Mucosa of descending colon (tissue), 3 donors: ENCODE results near the gene COL24A1. TPM values are rescaled to one million over a fixed set of nuclear protein-coding genes. Genes with fewer than 3 reads are reported as not detected.

Experiments
- ATAC-seq: fragments of 200-7000 bp; cut with Tn5 transposase; one replicate; pipeline ENCODE4 v1.9.1; 2020; ENCODE audit warnings: mild to moderate bottlenecking, moderate library complexity
- DNase-seq, 3 donors: peaks; one replicate each; pipeline ENCODE4 v3.0.0-alpha.2; 2020
- H3K36me3 ChIP-seq: fragments of 200-600 bp; one replicate; pipeline ENCODE4 v1.8.0; 2021; ENCODE audit warnings: low read depth, mild to moderate bottlenecking
- H3K4me1 ChIP-seq: fragments of 200-600 bp; one replicate; pipeline ENCODE4 v1.8.0; 2021; ENCODE audit warnings: low read depth, mild to moderate bottlenecking
- H3K4me3 ChIP-seq: fragments of 200-600 bp; one replicate; pipeline ENCODE4 v1.8.0; 2021; ENCODE audit warnings: mild to moderate bottlenecking
- H3K9me3 ChIP-seq: fragments of 200-600 bp; one replicate; pipeline ENCODE4 v1.8.0; 2021; ENCODE audit warnings: mild to moderate bottlenecking
- intact Hi-C, 2 donors: fragments of 100-400 bp; cut with DNase I in 1 of 2; cut with micrococcal nuclease in 1 of 2; formaldehyde crosslinking; loops; one replicate each; pipeline versions ENCODE4 v1.11.0 to v1.11.1; 2022; cut with DNase I, micrococcal nuclease
- total RNA-seq, 3 donors: library from RNA; stranded (reverse); fragmentation: NEBNext Ultra II Directional in 2 of 3; extraction: Animal tissue kit (Norgen Biotek cat#: 25700) in 2 of 3; gene quantifications; one replicate each; pipeline versions ENCODE4 v1.2.1 to v1.2.4, GENCODE V29; 2021 to 2023
- TF ChIP-seq, protein P1 (sequence below): fragments of 200-600 bp; IDR thresholded peaks from one replicate; pipeline ENCODE4 v1.8.0; 2022; ENCODE audit warnings: antibody characterized with exemption, mild to moderate bottlenecking
- donor health status: DM: no; HTN: no; CAD: no; lungs with moderate emphysema.
- donor health status: DM: no; HTN: no; CAD: no.
- donor health status: DM: no; HTN: yes; CAD: no.

Gene COL24A1
- total RNA-seq, 3 donors from 2014 or later: 0.41 to 6.2 (median 1.1) TPM

DNA sequence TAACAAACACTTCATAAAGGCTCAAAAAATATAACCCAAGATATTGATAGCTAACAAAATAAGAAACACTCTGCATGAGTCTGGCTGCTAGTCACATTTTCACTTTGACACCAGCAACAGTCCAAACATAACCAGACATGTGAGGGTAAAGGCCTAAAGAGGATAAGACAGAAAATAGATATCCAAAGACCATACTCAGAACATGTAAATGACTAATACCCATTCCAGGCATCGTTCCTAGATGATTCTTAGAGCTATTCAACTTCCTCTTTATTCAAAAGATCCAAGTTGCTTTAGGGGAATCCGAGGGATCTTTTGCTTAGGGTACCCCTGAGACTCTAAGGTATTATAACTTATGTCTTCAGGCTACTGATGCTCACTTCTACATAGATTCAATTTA lies 5.1 kb downstream of the COL24A1 start:
- TF ChIP-seq, protein P1, sequence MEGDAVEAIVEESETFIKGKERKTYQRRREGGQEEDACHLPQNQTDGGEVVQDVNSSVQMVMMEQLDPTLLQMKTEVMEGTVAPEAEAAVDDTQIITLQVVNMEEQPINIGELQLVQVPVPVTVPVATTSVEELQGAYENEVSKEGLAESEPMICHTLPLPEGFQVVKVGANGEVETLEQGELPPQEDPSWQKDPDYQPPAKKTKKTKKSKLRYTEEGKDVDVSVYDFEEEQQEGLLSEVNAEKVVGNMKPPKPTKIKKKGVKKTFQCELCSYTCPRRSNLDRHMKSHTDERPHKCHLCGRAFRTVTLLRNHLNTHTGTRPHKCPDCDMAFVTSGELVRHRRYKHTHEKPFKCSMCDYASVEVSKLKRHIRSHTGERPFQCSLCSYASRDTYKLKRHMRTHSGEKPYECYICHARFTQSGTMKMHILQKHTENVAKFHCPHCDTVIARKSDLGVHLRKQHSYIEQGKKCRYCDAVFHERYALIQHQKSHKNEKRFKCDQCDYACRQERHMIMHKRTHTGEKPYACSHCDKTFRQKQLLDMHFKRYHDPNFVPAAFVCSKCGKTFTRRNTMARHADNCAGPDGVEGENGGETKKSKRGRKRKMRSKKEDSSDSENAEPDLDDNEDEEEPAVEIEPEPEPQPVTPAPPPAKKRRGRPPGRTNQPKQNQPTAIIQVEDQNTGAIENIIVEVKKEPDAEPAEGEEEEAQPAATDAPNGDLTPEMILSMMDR: no peak
- ATAC-seq (no peak), DNase-seq (no peak)
- peaks cover 5% of the 10 kb centered on the region for H3K4me1 ChIP-seq
- intact Hi-C loops: no loop called here
- no peaks in the 10 kb centered on the region for H3K9me3 ChIP-seq
- H3K4me3 ChIP-seq: no peak overlapping the region
- H3K36me3 ChIP-seq: no peaks in the 10 kb centered on the region

DNA sequence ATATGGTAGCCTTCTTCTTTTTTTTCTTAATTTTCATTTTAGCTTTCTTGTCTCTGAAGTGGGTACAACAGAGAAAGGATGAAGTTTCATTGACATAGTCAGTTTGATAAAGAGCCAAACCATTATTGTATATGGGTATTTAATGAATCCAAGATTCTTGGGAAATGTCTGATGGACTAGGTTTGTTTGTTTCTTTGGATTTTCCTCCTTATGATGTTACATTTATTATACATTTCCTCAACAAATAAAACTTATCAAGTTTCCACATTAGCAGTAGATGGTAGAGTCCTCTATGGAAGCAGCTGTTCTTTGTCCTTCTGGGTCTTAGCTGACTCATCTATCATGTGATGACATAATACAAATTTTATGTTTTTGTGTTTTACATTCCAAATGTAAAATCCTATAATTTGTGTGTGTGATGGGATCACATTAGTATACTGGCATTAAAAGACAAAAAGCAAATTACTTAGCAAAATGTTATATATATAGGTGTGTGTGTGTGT lies 6.0 kb downstream of the COL24A1 start:
- H3K4me1 ChIP-seq: peaks cover 5% of the 10 kb centered on the region
- ATAC-seq: no peak
- H3K9me3 ChIP-seq: no peaks in the 10 kb centered on the region
- TF ChIP-seq, protein P1: no peak
- H3K36me3 ChIP-seq: no peaks in the 10 kb centered on the region
- intact Hi-C loops: no loop called here
- no peak overlapping the region for H3K4me3 ChIP-seq
- DNase-seq: no peak

DNA sequence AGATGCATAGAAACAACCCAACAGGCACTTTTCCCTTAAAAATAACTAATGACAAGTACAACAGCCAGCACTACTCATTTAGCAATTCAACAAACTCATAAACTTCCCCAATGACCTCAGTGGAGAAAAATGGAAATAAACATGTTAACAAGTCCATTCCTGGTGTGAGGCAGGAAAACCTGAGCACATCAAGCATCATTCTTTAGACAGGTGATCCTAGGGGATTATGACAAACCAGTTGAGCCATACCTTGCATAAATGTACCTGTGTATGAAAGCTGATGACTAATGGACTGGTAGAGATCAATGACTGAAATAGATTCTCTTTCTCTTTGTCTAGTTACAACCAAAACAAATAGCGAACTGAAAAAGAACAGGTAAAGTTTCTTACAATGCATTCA lies 7.0 kb downstream of the COL24A1 start:
- no peaks in the 10 kb centered on the region for H3K4me1 ChIP-seq
- H3K4me3 ChIP-seq: no peak overlapping the region
- intact Hi-C loops: no loop called here
- DNase-seq (no peak), ATAC-seq (no peak)
- TF ChIP-seq, protein P1: no peak
- H3K9me3 ChIP-seq: no peaks in the 10 kb centered on the region
- no peaks in the 10 kb centered on the region for H3K36me3 ChIP-seq

DNA sequence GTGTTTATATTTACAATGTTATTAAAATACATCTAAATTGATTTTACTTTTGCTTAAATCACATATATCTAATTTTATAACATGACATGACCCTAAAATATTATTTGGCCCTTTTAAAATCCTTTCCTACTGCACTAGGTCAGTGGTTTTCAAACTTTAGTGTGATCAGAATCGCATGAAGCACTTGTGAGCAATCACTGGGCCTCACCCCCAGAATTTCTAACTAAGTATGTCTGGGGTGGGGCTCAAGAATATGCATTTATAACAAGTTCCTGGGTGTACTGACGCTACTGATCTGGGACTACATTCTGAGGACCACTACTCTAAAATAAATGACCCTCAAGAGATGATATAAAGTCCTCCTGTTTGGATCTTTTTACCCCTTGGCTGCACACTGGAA lies 8.8 kb downstream of the COL24A1 start:
- no peaks in the 10 kb centered on the region for H3K36me3 ChIP-seq
- no peak for ATAC-seq
- no peak for DNase-seq
- intact Hi-C loops: no loop called here
- H3K9me3 ChIP-seq: no peaks in the 10 kb centered on the region
- TF ChIP-seq, protein P1: no peak
- no peaks in the 10 kb centered on the region for H3K4me1 ChIP-seq
- H3K4me3 ChIP-seq: no peak overlapping the region

DNA sequence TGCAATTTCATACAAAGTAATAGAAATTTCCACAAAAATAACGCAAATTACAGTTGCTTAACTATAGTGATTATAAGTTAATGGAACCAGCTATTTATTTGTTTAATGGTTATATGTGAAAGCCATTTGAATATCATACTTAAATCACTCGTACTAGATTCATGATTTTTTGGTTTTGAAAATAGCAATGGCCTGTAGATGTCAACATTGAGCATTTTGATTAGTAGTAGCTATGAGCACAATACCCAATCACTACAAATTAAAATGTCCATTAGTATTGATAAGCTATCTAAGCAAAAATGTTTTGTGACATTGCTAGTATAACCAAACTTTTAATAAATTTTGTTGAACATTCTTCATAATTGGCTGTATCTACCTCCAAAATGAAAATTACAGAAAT lies 10.0 kb downstream of the COL24A1 start:
- Histone ChIP-seq H3K9me3 (no peaks in the 10 kb centered on the region), H3K4me3 (no peak overlapping the region), H3K36me3 (no peaks in the 10 kb centered on the region), H3K4me1 (no peaks in the 10 kb centered on the region)
- intact Hi-C loops: no loop called here
- ATAC-seq (no peak), DNase-seq (no peak)
- TF ChIP-seq, protein P1: no peak

DNA sequence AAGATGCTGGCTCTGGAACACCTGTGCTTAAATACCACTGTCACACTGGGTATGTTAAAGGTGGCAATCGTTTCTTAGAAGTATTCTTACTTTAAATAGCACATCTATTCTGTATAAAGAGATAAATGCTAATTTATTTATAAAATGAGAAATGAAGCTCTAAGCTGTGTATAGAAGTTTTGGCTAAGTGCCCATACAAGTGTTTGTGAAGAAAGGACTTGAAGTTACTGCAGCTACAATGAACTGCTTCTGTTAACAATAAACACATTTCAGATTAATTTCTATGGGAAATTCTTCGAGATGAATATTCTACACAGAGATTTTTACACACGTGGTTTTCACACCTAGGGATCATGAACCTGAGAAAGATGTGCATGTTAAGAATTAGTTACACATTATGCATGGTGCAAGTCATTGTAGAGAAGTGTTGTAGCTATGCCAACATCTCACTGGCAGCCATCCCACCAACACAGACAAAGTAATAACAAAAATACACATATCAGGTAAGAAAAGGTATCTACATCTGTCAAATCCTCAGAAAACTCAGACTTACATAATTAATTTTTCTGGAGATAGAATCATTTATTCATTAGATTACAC lies 16.2 kb downstream of the COL24A1 start:
- DNase-seq (no peak), ATAC-seq (no peak)
- Histone ChIP-seq H3K36me3 (no peaks in the 10 kb centered on the region), H3K4me1 (no peaks in the 10 kb centered on the region), H3K9me3 (no peaks in the 10 kb centered on the region), H3K4me3 (no peak overlapping the region)
- intact Hi-C loops: no loop called here
- TF ChIP-seq, protein P1: no peak
